HT-29 (cell line): ENCODE measurements around the gene OTOG. TPM values are rescaled to one million over a fixed set of nuclear protein-coding genes. Genes with fewer than 3 reads are reported as not detected.

Experiments
- DNase-seq: peaks from one replicate; pipeline ENCODE4 v3.0.0-alpha.2; 2015; ENCODE audit warnings: low spot score
- total RNA-seq: library from RNA; depleted of rRNA; stranded (reverse); fragments of >200 nt; shearing (Covaris generic); gene quantifications from 2 replicates; pipeline ENCODE4 v1.2.3, GENCODE V29; 2014

Gene OTOG
- total RNA-seq, 1 experiment from 2014 or later, result not detected

- no peak for DNase-seq
Observed at GRCh38 chr11:17602105-17603001, 55.3 kb downstream of the OTOG start.

DNA sequence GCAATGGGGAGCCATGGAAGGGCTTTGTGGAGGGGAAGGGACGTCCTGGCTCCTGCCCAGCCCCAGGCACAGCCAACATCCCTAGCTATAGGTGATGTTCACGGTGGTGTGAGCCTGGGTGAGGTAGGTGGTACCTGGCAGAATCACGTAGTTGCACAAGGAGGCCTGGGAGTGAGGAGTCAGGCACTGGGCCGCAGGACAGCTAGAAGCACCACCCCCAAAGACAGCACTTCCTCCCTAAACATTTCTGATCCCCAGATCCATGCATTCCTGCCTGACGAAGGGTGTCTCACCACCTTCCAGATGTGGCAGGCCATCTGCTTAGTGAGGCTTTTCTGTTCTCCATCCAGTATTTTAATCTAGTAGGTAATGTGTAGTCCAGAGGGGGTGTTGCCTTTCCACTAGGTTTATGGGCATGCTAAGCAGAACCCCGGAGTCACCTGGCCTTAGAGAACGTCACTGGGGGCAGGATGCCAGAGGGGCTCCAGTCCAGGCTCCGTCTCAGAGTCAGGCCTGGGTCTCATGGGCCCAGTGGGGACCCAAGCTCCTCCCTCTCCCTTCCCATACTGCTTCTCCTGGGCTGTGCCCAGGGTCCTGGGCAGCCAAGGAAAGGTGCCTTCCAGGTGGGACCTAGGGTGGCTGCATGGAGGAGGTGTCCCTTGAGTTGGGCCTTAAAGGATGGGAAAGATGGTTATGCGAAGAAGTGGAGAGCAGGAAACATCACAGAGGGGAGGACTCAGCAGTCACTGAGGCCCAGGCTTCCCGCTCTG lies 56.2 kb downstream of the OTOG start:
- DNase-seq, result no peak

GRCh38 chr11:17604201-17604914 lies 57.3 kb downstream of the OTOG start:
- DNase-seq, result no peak

GRCh38 chr11:17604915-17605233 lies 57.8 kb downstream of the OTOG start:
- DNase-seq, result no peak

DNA sequence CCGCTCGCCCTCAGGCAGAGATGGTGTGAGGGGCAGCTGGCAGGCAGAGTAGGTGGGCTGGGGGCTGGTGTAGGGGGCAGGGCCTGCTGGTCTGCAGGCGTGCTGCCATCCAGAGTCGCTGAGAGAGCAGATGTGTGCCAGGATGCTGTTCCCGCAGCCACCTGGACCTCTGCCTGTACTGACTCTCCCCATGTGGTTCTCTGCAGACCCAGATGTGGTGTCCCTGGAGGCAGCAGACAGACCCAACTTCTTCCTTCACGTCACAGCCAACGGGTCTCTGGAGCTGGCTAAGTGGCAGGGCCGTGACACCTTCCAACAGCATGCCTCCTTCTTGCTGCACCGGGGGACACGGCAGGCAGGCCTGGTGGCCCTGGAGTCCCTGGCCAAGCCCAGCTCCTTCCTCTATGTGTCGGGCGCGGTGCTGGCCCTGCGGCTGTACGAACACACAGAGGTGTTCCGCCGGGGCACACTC lies 58.6 kb downstream of the OTOG start:
- DNase-seq, result no peak

DNA sequence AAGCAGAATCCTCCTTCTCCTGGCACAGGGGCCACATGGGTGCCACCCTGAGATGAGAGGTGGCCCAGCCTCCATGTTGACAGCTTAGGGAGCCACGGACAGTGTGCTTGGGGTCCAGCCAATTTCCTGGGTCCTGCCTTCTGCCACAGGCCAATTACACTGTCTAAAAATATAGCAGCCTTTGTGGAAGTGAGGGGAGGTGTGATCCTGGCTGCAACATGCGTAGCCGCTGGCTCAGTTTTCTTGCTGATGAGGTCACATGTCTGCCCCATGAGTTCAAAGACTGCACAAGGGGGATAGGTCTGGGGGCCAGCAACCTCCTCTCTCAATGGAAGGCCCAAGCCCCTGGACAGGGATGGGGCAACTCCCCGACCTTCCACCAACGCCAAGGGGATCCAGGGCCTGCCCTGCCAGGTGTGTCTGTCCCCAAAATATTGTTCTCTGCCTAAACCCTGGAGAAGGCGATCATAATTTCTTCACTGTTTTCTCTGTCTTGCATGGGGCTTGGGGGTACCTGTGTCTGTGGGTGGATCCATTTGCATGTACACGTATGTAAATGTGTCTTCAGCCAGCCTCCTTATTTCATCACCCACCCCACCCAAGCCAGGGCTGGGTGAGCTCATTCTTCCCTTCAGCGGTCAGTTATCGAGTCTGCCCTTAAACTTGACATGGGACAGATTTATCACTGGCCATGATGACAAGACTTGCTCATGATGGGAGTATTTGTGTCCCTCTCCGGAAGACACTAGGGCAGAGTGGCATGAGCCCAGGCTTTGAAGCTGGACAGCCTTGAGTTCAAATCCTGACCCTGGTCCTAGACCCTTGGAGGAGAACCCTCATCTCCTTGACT lies 59.4 kb downstream of the OTOG start:
- DNase-seq, result no peak

DNA sequence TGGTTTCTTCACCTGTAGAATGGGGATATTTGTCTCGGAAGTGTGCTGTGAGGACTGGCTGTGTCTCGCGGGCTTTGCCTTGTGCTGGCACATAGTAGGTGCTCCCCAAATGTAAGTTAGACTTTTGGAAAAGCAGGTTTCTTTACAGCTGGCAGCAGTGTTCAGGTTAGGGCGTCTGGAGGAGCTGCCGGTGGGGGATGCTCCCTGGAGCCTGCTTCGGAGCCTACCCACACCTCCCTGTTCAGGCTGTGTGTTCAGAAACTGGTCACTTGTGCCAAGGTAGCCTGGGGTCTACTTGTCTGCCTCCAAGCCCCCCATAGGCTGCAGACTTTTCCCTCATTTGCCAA lies 60.0 kb downstream of the OTOG start:
- no peak for DNase-seq

DNA sequence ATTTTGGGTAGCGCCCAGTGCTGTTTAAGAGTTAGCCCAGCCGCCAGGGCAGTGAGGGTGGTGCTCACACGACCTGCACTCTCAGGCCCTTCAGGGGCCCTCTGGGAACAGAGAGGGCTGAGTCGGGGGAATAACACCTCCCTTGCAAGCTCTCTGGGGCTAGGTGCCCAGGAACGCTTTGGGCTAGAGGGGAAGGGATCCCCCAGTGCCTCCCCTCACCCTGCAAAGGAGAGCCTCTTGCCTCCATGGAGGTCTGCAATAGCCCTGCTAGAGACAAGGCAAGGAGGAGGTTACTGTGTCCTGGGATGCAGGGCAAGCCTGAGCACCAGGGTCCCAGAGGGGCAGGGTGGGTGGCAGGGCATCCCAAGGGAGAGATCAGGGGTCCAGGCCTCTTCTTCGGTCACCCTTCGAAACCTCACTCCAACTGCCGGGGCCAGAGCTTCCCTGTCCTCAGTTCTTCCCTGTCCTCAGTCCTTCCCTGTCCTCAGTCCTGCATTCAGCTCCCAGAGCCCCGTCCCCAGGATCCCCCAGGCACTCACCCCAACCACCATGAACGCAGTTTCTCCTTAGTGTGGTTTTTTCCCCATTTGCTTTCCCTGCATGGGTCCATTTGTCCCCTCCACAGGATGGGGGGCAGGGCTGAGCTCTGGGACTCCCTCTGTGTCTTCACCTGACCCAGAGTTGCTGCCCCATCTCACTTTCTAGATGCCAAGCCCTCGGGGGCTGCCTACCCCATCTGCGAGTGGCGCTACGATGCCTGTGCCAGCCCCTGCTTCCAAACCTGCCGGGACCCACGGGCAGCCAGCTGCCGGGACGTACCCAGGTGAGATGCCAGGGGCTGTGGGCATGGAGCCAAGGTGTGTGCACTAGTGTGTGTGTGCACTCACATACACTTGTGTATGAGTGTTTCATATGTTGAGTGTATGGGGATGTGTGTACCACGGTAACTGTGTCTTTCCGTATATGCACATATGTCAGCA lies 60.8 kb downstream of the OTOG start:
- no peak for DNase-seq

- DNase-seq, result no peak
Observed at GRCh38 chr11:17608821-17609220, 61.8 kb downstream of the OTOG start.

DNA sequence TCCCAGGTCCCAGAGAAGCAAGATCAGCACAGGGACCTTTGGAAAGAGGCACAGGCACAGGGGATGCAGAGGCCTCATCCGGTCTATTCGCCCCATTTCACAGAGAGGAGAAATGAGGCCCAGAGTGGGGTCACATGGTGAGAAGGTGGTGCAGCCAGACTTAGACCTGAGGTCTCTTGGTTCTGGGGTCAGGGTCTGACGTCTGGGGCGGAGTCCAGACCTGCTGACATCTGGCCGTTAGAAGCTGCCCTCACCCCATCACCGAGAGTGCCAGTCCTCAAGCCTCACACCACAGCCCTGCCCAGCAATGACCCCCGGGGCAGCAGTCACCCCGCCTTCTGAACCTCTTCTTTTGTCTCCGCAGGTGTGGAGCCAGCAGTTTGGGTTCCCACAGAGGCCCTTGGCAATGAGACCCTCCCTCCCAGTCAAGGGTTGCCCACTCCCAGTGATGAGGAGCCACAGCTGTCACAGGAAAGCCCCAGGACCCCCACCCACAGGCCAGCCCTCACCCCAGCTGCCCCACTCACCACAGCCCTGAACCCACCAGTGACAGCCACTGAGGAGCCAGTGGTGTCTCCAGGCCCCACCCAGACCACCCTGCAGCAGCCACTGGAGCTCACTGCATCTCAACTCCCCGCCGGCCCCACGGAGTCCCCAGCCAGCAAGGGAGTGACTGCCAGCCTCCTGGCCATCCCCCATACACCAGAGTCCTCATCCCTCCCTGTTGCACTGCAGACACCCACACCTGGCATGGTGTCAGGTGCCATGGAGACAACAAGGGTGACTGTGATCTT lies 62.4 kb downstream of the OTOG start:
- DNase-seq, result no peak

DNA sequence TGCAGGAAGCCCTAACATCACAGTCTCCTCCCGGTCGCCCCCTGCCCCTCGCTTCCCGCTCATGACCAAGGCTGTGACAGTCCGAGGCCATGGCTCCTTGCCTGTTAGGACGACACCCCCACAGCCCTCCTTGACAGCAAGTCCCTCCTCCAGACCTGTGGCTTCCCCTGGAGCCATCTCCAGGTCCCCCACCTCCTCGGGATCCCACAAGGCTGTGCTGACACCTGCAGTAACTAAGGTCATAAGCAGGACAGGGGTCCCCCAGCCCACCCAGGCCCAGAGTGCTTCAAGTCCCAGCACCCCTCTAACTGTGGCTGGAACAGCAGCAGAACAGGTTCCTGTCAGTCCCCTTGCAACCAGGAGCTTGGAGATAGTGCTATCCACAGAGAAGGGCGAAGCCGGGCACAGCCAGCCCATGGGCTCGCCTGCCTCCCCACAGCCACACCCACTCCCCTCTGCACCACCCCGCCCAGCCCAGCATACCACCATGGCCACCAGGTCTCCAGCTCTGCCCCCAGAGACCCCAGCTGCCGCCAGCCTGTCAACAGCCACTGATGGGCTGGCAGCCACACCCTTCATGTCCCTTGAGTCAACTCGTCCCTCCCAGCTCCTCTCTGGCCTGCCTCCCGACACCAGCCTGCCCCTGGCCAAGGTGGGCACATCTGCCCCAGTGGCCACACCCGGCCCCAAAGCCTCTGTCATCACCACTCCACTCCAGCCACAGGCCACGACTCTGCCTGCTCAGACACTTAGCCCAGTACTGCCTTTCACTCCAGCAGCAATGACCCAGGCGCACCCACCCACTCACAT lies 63.2 kb downstream of the OTOG start:
- no peak for DNase-seq

GRCh38 chr11:17611049-17611448 lies 64.0 kb downstream of the OTOG start:
- no peak for DNase-seq

GRCh38 chr11:17611503-17612220 lies 64.6 kb downstream of the OTOG start:
- no peak for DNase-seq

- DNase-seq, result no peak
Observed at GRCh38 chr11:17612221-17613188, 65.4 kb downstream of the OTOG start.

DNA sequence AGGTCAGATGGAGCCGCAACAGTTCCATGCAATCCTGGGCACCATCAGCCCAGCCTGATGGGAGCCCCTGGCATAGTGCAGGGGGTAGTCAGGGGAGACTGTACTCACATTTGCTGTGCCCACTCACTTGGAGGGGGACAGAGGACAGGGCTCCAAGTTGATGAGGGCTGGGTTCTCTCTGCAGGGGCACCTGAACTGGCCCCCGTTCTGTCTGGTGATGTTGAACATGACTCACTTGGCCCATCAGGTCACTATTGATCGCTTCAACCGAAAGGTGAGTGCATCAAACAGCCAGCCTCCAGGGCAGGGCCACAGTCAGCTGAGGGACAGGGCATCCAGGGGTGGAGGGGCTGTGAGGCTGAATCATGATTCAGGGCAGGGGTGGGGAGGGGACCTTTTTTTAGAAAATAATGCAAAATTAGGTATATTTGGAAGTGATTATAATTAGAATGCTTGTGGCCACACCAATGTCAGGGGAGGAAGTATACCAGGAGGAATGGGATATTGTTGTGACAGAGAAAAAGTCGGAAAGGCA lies 66.4 kb downstream of the OTOG start:
- DNase-seq, result no peak

GRCh38 chr11:17613983-17614382 lies 66.9 kb downstream of the OTOG start:
- no peak for DNase-seq
